B cell (primary cell): Measurements from ENCODE around the gene TPSB2. TPM values are rescaled to one million over a fixed set of nuclear protein-coding genes. Genes with fewer than 3 reads are reported as not detected.

Experiments
- ATAC-seq: fragments of 200-7000 bp; cut with Tn5 transposase; one replicate; pipeline ENCODE4 v1.10.0; 2021; ENCODE audit warnings: low read depth, mild to moderate bottlenecking, moderate number of reproducible peaks, moderate library complexity
- CTCF ChIA-PET: fragments of 350-600 bp; sonication (Branson Sonifier 250); formaldehyde crosslinking; loops from one replicate; lab custom pipeline; 2021; ENCODE audit warnings: antibody characterized with exemption, inconsistent platforms; lab: Charles Lee
- POLR2A ChIA-PET: fragments of 350-600 bp; sonication (Branson Sonifier 250); formaldehyde crosslinking; loops from one replicate; lab custom pipeline; 2021; ENCODE audit warnings: antibody characterized with exemption; lab: Charles Lee
- DNase-seq: peaks from one replicate; pipeline ENCODE4 v3.0.0; 2013
- H2AFZ ChIP-seq: 2 replicates; pipeline ENCODE4 v1.6.1; 2012; ENCODE audit warnings: mild to moderate bottlenecking, low read depth, low read length; ENCODE audit not compliant: insufficient read depth, poor library complexity, severe bottlenecking
- H3K27ac ChIP-seq, 2 donors: 1 replicate in 1 of 2; 2 replicates in 1 of 2; pipeline ENCODE4 v1.5.1; 2012 to 2013; ENCODE audit warnings: low read length in 2 of 2, mild to moderate bottlenecking in 2 of 2, moderate library complexity in 1 of 2
- H3K27me3 ChIP-seq, 4 experiments: fragments of 200-600 bp in 1 of 4; sonication (generic) in 1 of 4; replicated peaks in 1 of 4; 1 replicate in 2 of 4; 2 replicates in 2 of 4; pipeline versions ENCODE4 v1.6.1 to v1.7.0; 2013 to 2016; ENCODE audit warnings: low read length in 3 of 4, mild to moderate bottlenecking in 2 of 4, mixed read lengths in 1 of 4, moderate library complexity in 1 of 4; ENCODE audit not compliant: insufficient read depth in 4 of 4, control insufficient read depth in 3 of 4; ENCODE audit errors: control extremely low read depth in 1 of 4
- H3K36me3 ChIP-seq, 2 experiments: replicated peaks in 1 of 2; 1 replicate in 1 of 2; 2 replicates in 1 of 2; pipeline versions ENCODE4 v1.6.1 to v1.7.1; 2013; ENCODE audit warnings: low read length in 1 of 2; ENCODE audit not compliant: insufficient read depth in 2 of 2, control insufficient read depth in 1 of 2; ENCODE audit errors: control extremely low read depth in 1 of 2, extremely low read depth in 1 of 2
- H3K4me1 ChIP-seq, 2 donors: fragments of 200-600 bp in 1 of 2; sonication (generic) in 1 of 2; 1 replicate in 1 of 2; 2 replicates in 1 of 2; pipeline versions ENCODE4 v1.5.1 to v1.6.1; 2013 to 2017; ENCODE audit warnings: low read length in 2 of 2; ENCODE audit not compliant: control insufficient read depth in 2 of 2, insufficient read depth in 2 of 2
- H3K4me2 ChIP-seq: replicated peaks from 2 replicates; pipeline ENCODE3; 2012; ENCODE audit warnings: mild to moderate bottlenecking, low read depth, low read length; ENCODE audit not compliant: poor library complexity, severe bottlenecking
- H3K4me3 ChIP-seq, 5 experiments: fragments of 200-600 bp in 1 of 5; sonication (generic) in 1 of 5; 1 replicate in 3 of 5; 2 replicates in 2 of 5; pipeline versions ENCODE4 v1.5.1 to v1.7.0; 2011 to 2016; ENCODE audit warnings: low read length in 4 of 5, mild to moderate bottlenecking in 4 of 5, low read depth in 2 of 5, control low read depth in 1 of 5, moderate library complexity in 1 of 5; ENCODE audit not compliant: insufficient read depth in 1 of 5; ENCODE audit errors: control extremely low read depth in 1 of 5, extremely low read depth in 1 of 5
- H3K79me2 ChIP-seq: fragments of 200-600 bp; sonication (generic); one replicate; pipeline ENCODE4 v1.6.0; 2016; ENCODE audit warnings: low read length; ENCODE audit not compliant: control insufficient read depth, insufficient read depth
- H3K9ac ChIP-seq: fragments of 200-600 bp; sonication (generic); 2 replicates; pipeline ENCODE4 v1.6.1; 2017; ENCODE audit warnings: mild to moderate bottlenecking, low read length, moderate library complexity
- H3K9me3 ChIP-seq, 3 donors: one replicate each; pipeline versions ENCODE4 v1.6.1 to v1.7.1; 2013; ENCODE audit warnings: low read length in 2 of 3; ENCODE audit not compliant: control insufficient read depth in 2 of 3, insufficient read depth in 1 of 3; ENCODE audit errors: control extremely low read depth in 1 of 3
- H4K20me1 ChIP-seq: 2 replicates; pipeline ENCODE4 v1.6.0; 2012; ENCODE audit warnings: mild to moderate bottlenecking, low read length; ENCODE audit not compliant: insufficient read depth, control insufficient read depth, poor library complexity, severe bottlenecking
- H3K27ac Mint-ChIP-seq: one replicate; pipeline ENCODE4 v1.8.0; 2021; ENCODE audit warnings: mixed read lengths
- H3K27me3 Mint-ChIP-seq: one replicate; pipeline ENCODE4 v1.8.0; 2021; ENCODE audit warnings: mixed read lengths
- H3K4me1 Mint-ChIP-seq: one replicate; pipeline ENCODE4 v1.8.0; 2021; ENCODE audit warnings: mixed read lengths
- H3K4me3 Mint-ChIP-seq: one replicate; pipeline ENCODE4 v1.8.0; 2021; ENCODE audit warnings: mixed read lengths
- H3K9me3 Mint-ChIP-seq: one replicate; pipeline ENCODE4 v1.8.0; 2022; ENCODE audit warnings: mixed read lengths; ENCODE audit not compliant: insufficient read depth
- CTCF ChIP-seq: fragments of 200-600 bp; IDR thresholded peaks from one replicate; pipeline ENCODE4 v1.8.0; 2022; ENCODE audit warnings: antibody characterized with exemption, mild to moderate bottlenecking
- EZH2 ChIP-seq: IDR thresholded peaks from 2 replicates; pipeline ENCODE4 v1.6.1; 2012; ENCODE audit warnings: borderline replicate concordance, low read depth, mild to moderate bottlenecking, moderate library complexity, low read length; ENCODE audit not compliant: insufficient read depth, poor library complexity, severe bottlenecking
- whole genome bisulfite sequencing: methylation state at CpG from one replicate; pipeline ENCODE4 v1.1.5; 2013; ENCODE audit warnings: missing lambda C conversion rate; ENCODE audit not compliant: insufficient coverage; 5-methylcytosine and 5-hydroxymethylcytosine counted together
- intact Hi-C: fragments of 100-400 bp; cut with micrococcal nuclease; formaldehyde crosslinking; loops from one replicate; pipeline ENCODE4 v1.10.0; 2022
- polyA plus RNA-seq: library from polyadenylated mRNA; depleted of rRNA; stranded (reverse); fragments of >200 nt; gene quantifications from 2 replicates; pipeline ENCODE4 v1.2.3, GENCODE V29; 2012
- total RNA-seq, 2 donors: library from RNA; stranded (reverse); fragments of 120-200 nt in 1 of 2; gene quantifications; 1 replicate in 1 of 2; 2 replicates in 1 of 2; pipeline versions ENCODE4 v1.2.3 to v1.2.4, GENCODE V29; 2013 to 2022

TPSB2 gene
- total and polyA plus RNA-seq, 2 donors (not counting 1 experiment from before 2014, with no cell fraction given), result not detected

DNA sequence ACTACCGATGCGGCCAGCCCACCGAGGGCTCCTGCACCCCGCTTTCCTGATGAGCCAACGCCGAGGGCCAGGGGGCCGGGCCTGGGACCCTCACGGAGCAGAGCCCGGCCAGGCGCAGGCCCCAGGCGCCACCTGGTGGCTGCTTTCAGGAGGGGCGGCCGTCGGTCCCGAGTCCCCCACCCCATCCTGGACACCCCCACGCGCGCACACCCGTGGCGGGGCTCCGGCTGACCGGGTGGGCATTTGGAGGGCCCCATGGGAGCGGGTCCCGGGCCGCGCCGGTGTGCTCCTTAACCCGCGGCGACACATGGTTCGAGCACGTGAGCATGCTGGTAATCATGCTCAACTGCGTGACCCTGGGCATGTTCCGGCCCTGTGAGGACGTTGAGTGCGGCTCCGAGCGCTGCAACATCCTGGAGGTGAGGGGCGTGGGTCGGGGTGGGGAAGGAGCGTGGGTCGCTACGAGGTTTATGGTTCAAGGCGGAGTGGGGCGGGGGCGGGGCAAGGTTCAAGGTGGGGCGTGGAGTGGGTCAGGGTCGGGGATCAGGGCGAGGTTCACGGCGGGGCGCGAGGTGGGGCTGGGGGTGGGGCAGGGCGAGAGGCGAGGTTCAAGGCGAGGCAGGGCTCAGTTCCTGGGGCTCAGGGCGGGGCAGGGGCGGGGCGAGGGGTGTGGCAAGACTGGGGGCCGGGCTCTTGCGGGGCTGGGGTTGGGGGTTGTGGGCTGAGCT is 35.2 kb downstream of the TPSB2 start:
- Histone ChIP-seq H3K27me3 (peaks cover 0 to 4% (median 0%) of the 10 kb centered on the region in 4 experiments), H3K9me3 (peaks cover 0 to 5% (median 0%) of the 10 kb centered on the region in 3 donors), H3K27ac (no peak overlapping the region), H2AFZ (no peak overlapping the region), H3K4me2 (peak overlapping the region; percentile 8), H3K36me3 (no peaks in the 10 kb centered on the region), H3K79me2 (no peaks in the 10 kb centered on the region), H3K4me1 (no peaks in the 10 kb centered on the region), H3K4me3 (no peak overlapping the region), H4K20me1 (no peaks in the 10 kb centered on the region), H3K9ac (no peak overlapping the region)
- WGBS, result 32% methylated on average over 45 of the region's 61 CpGs
- H3K27me3 Mint-ChIP-seq, result peaks cover 7% of the 10 kb centered on the region
- H3K4me1 Mint-ChIP-seq, result no peaks in the 10 kb centered on the region
- intact Hi-C loops, result no loop called here
- peak; percentile 55 for TF ChIP-seq CTCF
- TF ChIP-seq EZH2, result no peak
- DNase-seq, result peak; percentile 40
- no peak for ATAC-seq
- ChIA-PET POLR2A (no interaction called here), CTCF (no interaction called here)
- no peaks in the 10 kb centered on the region for H3K9me3 Mint-ChIP-seq
- H3K27ac Mint-ChIP-seq, result no peak overlapping the region
- no peak overlapping the region for H3K4me3 Mint-ChIP-seq

DNA sequence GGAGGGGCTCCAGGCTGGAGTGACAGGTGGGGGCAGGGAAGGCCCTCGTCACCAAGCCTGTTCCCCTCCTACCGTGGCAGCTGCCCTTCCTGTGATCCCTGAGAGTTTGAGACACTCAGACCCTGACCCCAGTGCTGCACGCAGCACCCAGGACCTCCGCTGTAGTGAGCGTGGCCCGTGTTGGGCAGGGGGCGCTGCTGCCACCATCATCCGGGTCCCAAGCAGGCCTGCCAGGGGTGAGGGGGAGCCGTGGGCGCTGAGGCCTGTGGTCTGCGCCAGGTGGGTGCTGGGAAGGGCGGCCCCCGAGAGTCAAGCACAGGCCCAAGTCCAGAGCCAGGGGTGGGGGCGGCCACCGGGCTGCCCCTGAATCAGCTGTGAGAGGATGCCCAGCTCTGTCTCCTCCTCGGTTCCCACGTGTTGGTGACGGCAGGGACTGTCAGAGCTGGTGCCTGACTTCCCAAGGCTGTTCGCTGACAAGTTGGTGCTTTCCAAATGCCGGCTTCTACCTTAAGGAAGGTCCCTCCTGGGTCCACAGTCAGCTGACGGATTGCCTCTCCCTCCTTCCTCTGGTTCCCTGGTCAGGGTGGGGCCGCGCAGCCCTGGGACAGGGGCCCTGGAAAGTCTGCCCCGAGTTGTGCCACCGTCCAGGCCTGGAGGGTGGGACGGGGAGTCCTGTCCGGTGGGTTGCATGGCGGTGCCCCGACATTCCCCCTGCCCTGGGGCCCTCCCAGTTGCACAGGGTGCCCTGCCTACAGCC is 36.0 kb downstream of the TPSB2 start:
- Mint-ChIP-seq H3K27me3 (peaks cover 7% of the 10 kb centered on the region), H3K27ac (no peak overlapping the region), H3K4me3 (no peak overlapping the region), H3K9me3 (no peaks in the 10 kb centered on the region), H3K4me1 (no peaks in the 10 kb centered on the region)
- Histone ChIP-seq H3K9ac (no peak overlapping the region), H3K4me3 (no peak overlapping the region), H4K20me1 (no peaks in the 10 kb centered on the region), H2AFZ (no peak overlapping the region), H3K79me2 (no peaks in the 10 kb centered on the region), H3K9me3 (no peaks in the 10 kb centered on the region), H3K4me2 (no peak overlapping the region), H3K27ac (no peak overlapping the region), H3K36me3 (no peaks in the 10 kb centered on the region), H3K27me3 (peaks cover 0 to 4% (median 0%) of the 10 kb centered on the region in 4 experiments), H3K4me1 (no peaks in the 10 kb centered on the region)
- no peak for DNase-seq
- ChIA-PET CTCF (no interaction called here), POLR2A (no interaction called here)
- TF ChIP-seq EZH2, result no peak
- no peak for TF ChIP-seq CTCF
- WGBS, result 75% methylated on average over 29 of the region's 29 CpGs
- ATAC-seq, result no peak
- intact Hi-C loops, result no loop called here
